Esophagus muscularis mucosa (tissue), 2 donors: Measurements from ENCODE around the gene BLM.

Source experiments
- EP300 ChIP-seq: sonication (generic); formaldehyde crosslinking; IDR thresholded peaks from one replicate; pipeline ENCODE4 v1.6.1; 2017; ENCODE audit warnings: antibody characterized with exemption
- POLR2A ChIP-seq: fragments of 450-650 bp; IDR thresholded peaks from one replicate; pipeline ENCODE4 v1.6.1; 2017; ENCODE audit warnings: antibody characterized with exemption, moderate library complexity, mild to moderate bottlenecking, low read depth

DNA sequence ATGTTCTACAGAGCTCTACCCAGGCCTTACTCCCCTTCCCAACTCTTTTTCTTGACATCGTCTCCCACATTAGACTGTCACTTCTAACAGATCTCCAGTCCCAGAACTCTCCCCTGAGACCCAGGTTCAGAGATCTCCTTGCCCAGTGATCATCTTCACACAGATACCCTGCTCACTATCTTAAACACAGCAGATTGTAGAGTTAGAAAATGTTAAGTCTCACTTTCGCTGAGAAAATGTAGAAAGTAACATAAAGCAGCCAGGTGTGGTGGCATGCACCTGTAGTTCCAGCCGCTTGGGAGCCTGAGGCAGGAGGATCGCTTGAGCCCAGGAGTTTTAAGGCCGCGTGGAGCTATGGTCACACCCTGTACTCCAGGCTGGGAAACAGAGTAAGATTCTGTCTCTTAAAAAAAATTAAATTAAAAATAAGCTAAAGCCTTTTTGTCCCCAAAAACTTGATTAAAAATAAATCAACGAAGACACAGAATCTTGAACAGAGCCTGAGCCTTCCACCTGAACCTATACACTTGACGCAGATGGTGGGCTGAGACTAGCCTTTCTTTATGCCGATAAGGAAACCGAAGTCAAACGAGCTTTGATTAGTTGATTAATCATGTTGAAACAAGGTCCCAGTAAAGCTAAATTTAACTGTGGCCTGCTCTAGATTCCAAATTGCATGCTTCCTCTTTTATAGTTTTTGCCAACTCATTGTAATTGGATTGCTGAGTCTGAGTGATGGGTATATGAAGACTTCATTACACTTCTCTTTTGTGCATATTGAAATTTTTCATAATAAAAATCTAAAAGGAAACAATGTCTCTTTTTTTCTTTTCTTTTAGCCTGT is 31.3 kb upstream of the BLM start:
- TF ChIP-seq POLR2A (no peak), EP300 (no peak)
